Ectodermal cell (in vitro differentiated cells): ENCODE measurements around the gene EIF4G3.

Source experiments
- H3K27ac ChIP-seq: 2 replicates; pipeline ENCODE4 v1.7.0; 2013; ENCODE audit warnings: mild to moderate bottlenecking, low read depth, low read length; ENCODE audit not compliant: insufficient read depth, poor library complexity, severe bottlenecking
- H3K27me3 ChIP-seq: 2 replicates; pipeline ENCODE4 v1.7.0; 2013; ENCODE audit warnings: mild to moderate bottlenecking, low read length; ENCODE audit not compliant: insufficient read depth, control insufficient read depth, poor library complexity, severe bottlenecking
- H3K36me3 ChIP-seq: one replicate; pipeline ENCODE4 v1.7.0; 2013; ENCODE audit warnings: low read length; ENCODE audit not compliant: control insufficient read depth, insufficient read depth
- H3K4me1 ChIP-seq: one replicate; pipeline ENCODE4 v1.7.0; 2013; ENCODE audit warnings: low read length; ENCODE audit not compliant: control insufficient read depth, insufficient read depth
- H3K4me3 ChIP-seq: 2 replicates; pipeline ENCODE4 v1.7.0; 2013; ENCODE audit warnings: low read depth, low read length, control low read depth; ENCODE audit not compliant: insufficient read depth
- H3K9me3 ChIP-seq: 2 replicates; pipeline ENCODE4 v1.7.0; 2013; ENCODE audit warnings: mild to moderate bottlenecking, low read length, moderate library complexity; ENCODE audit not compliant: control insufficient read depth
- WGBS, 2 experiments: methylation state at CpG; one replicate each; pipeline ENCODE4 v1.1.7; 2013; ENCODE audit warnings: missing lambda C conversion rate in 2 of 2; 5-methylcytosine and 5-hydroxymethylcytosine counted together

Gene EIF4G3

GRCh38 chr1:20849100-20849499 is 327.6 kb downstream of the EIF4G3 start:
- no peak overlapping the region for H3K27ac ChIP-seq
- no peak overlapping the region for H3K4me3 ChIP-seq
- no peaks in the 10 kb centered on the region for H3K9me3 ChIP-seq
- H3K36me3 ChIP-seq: peaks cover 22% of the 10 kb centered on the region
- no peaks in the 10 kb centered on the region for H3K27me3 ChIP-seq
- H3K4me1 ChIP-seq: no peaks in the 10 kb centered on the region
- 100% methylated on average over 2 of the region's 2 CpGs; no CpG with 5 or more reads in 1 of the 2 experiments for WGBS, 2 experiments

GRCh38 chr1:20848162-20848561 is 328.5 kb downstream of the EIF4G3 start:
- Histone ChIP-seq H3K9me3 (no peaks in the 10 kb centered on the region), H3K4me1 (no peaks in the 10 kb centered on the region), H3K4me3 (no peak overlapping the region), H3K36me3 (peaks cover 14% of the 10 kb centered on the region), H3K27ac (no peak overlapping the region), H3K27me3 (no peaks in the 10 kb centered on the region)
- 67% methylated on average over 1 of the region's 1 CpG; no CpG with 5 or more reads in 1 of the 2 experiments for WGBS, 2 experiments

- no peaks in the 10 kb centered on the region for H3K27me3 ChIP-seq
- no peaks in the 10 kb centered on the region for H3K4me1 ChIP-seq
- H3K9me3 ChIP-seq: no peaks in the 10 kb centered on the region
- no peak overlapping the region for H3K4me3 ChIP-seq
- no peak overlapping the region for H3K27ac ChIP-seq
- H3K36me3 ChIP-seq: peaks cover 12% of the 10 kb centered on the region
- 96% methylated on average over 4 of the region's 4 CpGs for WGBS, 2 experiments
Observed at GRCh38 chr1:20847611-20848080, 329.1 kb downstream of the EIF4G3 start.

- no peaks in the 10 kb centered on the region for H3K27me3 ChIP-seq
- H3K27ac ChIP-seq: no peak overlapping the region
- H3K4me1 ChIP-seq: no peaks in the 10 kb centered on the region
- H3K9me3 ChIP-seq: no peaks in the 10 kb centered on the region
- peaks cover 12% of the 10 kb centered on the region for H3K36me3 ChIP-seq
- 95 to 97% methylated on average over 5 of the region's 6 CpGs for WGBS, 2 experiments
- no peak overlapping the region for H3K4me3 ChIP-seq
Observed at GRCh38 chr1:20846461-20847374, 330.0 kb downstream of the EIF4G3 start.

- no peaks in the 10 kb centered on the region for H3K4me1 ChIP-seq
- no peak overlapping the region for H3K4me3 ChIP-seq
- H3K9me3 ChIP-seq: no peaks in the 10 kb centered on the region
- H3K27ac ChIP-seq: no peak overlapping the region
- no peaks in the 10 kb centered on the region for H3K27me3 ChIP-seq
- peaks cover 5% of the 10 kb centered on the region for H3K36me3 ChIP-seq
Observed at GRCh38 chr1:20840731-20841130, 336.0 kb downstream of the EIF4G3 start.

GRCh38 chr1:20837554-20838192 is 339.0 kb downstream of the EIF4G3 start:
- Histone ChIP-seq H3K4me1 (no peaks in the 10 kb centered on the region), H3K36me3 (peaks cover 5% of the 10 kb centered on the region), H3K4me3 (no peak overlapping the region), H3K27ac (no peak overlapping the region), H3K9me3 (no peaks in the 10 kb centered on the region), H3K27me3 (no peaks in the 10 kb centered on the region)
- 90 to 100% methylated on average over 3 of the region's 4 CpGs for WGBS, 2 experiments

- H3K27me3 ChIP-seq: no peaks in the 10 kb centered on the region
- no peak overlapping the region for H3K4me3 ChIP-seq
- no peaks in the 10 kb centered on the region for H3K9me3 ChIP-seq
- H3K27ac ChIP-seq: no peak overlapping the region
- H3K36me3 ChIP-seq: peaks cover 5% of the 10 kb centered on the region
- no peaks in the 10 kb centered on the region for H3K4me1 ChIP-seq
- WGBS, 2 experiments: 95 to 97% methylated on average over 3 to 4 of the region's 4 CpGs
Observed at GRCh38 chr1:20836230-20836629, 340.5 kb downstream of the EIF4G3 start.

- H3K9me3 ChIP-seq: no peaks in the 10 kb centered on the region
- H3K27ac ChIP-seq: no peak overlapping the region
- H3K4me1 ChIP-seq: no peaks in the 10 kb centered on the region
- no peaks in the 10 kb centered on the region for H3K27me3 ChIP-seq
- H3K4me3 ChIP-seq: no peak overlapping the region
- peaks cover 2% of the 10 kb centered on the region for H3K36me3 ChIP-seq
Observed at GRCh38 chr1:20834780-20835179, 341.9 kb downstream of the EIF4G3 start.

GRCh38 chr1:20834192-20834591 is 342.5 kb downstream of the EIF4G3 start:
- 94 to 100% methylated on average over 1 of the region's 1 CpG for WGBS, 2 experiments

GRCh38 chr1:20830378-20830777 is 346.3 kb downstream of the EIF4G3 start:
- Histone ChIP-seq H3K4me1 (no peaks in the 10 kb centered on the region), H3K4me3 (no peak overlapping the region), H3K36me3 (peaks cover 8% of the 10 kb centered on the region), H3K9me3 (no peaks in the 10 kb centered on the region), H3K27me3 (no peaks in the 10 kb centered on the region), H3K27ac (no peak overlapping the region)
- WGBS, 2 experiments: 97 to 100% methylated on average over 2 of the region's 2 CpGs

More at GRCh38 chr1:20834192-20834591, 342.5 kb downstream of the EIF4G3 start:
- Histone ChIP-seq H3K36me3 (no peaks in the 10 kb centered on the region), H3K4me1 (no peaks in the 10 kb centered on the region), H3K9me3 (no peaks in the 10 kb centered on the region), H3K4me3 (no peak overlapping the region), H3K27me3 (no peaks in the 10 kb centered on the region), H3K27ac (no peak overlapping the region)
